SU-DHL-6 (cell line): ENCODE results near the gene CLDN16.

Experiments used
- EZH2phosphoT487 ChIP-seq: fragments of 200-600 bp; sonication (generic), shearing (Covaris generic); conservative IDR thresholded peaks from 2 replicates; pipeline ENCODE4 v1.6.1; 2018; ENCODE audit warnings: mild to moderate bottlenecking, antibody characterized with exemption, low read length, moderate library complexity, mixed read lengths
- TF ChIP-seq, protein P1 (sequence below): fragments of 200-600 bp; sonication (generic); IDR thresholded peaks from one replicate; pipeline ENCODE4 v1.5.1; 2017; ENCODE audit warnings: antibody characterized with exemption, mild to moderate bottlenecking, low read length, moderate library complexity; ENCODE audit not compliant: insufficient read depth, poor library complexity, severe bottlenecking

- TF ChIP-seq, protein P1, sequence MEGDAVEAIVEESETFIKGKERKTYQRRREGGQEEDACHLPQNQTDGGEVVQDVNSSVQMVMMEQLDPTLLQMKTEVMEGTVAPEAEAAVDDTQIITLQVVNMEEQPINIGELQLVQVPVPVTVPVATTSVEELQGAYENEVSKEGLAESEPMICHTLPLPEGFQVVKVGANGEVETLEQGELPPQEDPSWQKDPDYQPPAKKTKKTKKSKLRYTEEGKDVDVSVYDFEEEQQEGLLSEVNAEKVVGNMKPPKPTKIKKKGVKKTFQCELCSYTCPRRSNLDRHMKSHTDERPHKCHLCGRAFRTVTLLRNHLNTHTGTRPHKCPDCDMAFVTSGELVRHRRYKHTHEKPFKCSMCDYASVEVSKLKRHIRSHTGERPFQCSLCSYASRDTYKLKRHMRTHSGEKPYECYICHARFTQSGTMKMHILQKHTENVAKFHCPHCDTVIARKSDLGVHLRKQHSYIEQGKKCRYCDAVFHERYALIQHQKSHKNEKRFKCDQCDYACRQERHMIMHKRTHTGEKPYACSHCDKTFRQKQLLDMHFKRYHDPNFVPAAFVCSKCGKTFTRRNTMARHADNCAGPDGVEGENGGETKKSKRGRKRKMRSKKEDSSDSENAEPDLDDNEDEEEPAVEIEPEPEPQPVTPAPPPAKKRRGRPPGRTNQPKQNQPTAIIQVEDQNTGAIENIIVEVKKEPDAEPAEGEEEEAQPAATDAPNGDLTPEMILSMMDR: no peak
- TF ChIP-seq EZH2phosphoT487: no peak
Observed at GRCh38 chr3:190449801-190450200, 61.8 kb downstream of the CLDN16 start, which contains the start of gene TMEM207.
